Keratinocyte (primary cell): ENCODE data around the gene GLRX2.

Experiments
- CTCF ChIP-seq, 3 experiments: IDR thresholded peaks in 1 of 3; conservative IDR thresholded peaks in 1 of 3; optimal IDR thresholded peaks in 1 of 3; 2 replicates in 2 of 3; 3 replicates in 1 of 3; pipeline versions ENCODE3 to v1.5.1; 2011; ENCODE audit warnings: low read length in 3 of 3, mild to moderate bottlenecking in 3 of 3, moderate library complexity in 2 of 3, control low read depth in 1 of 3, inconsistent platforms in 1 of 3; ENCODE audit not compliant: insufficient read depth in 2 of 3; ENCODE audit errors: extremely low read depth in 1 of 3
- EZH2 ChIP-seq: IDR thresholded peaks from one replicate; pipeline ENCODE4 v1.6.1; 2012; ENCODE audit warnings: inconsistent platforms, mild to moderate bottlenecking, low read length, moderate library complexity

- no peak for TF ChIP-seq CTCF (optimal IDR thresholded peaks at IDR 0.05 in 1 of 3, IDR thresholded peaks at IDR 0.05 in 1 of 3, conservative IDR thresholded peaks at IDR 0.05 in 1 of 3; ENCODE audit: extremely low read depth in 1 of 3, insufficient read depth in 2 of 3, low read length in 3 of 3)
- TF ChIP-seq EZH2 = no peak
Observed at GRCh38 chr1:193110246-193110645, 5.0 kb upstream of the GLRX2 start.
